ENCODE results near the gene MAB21L3. TPM values are rescaled to one million over a fixed set of nuclear protein-coding genes. Genes with fewer than 3 reads are reported as not detected.
A peak's percentile ranks its signal among the peaks of the same experiment; 100 is the strongest.

MAB21L3 gene
- total RNA-seq, 1 donor from 2014 or later: 0.34 TPM

DNA sequence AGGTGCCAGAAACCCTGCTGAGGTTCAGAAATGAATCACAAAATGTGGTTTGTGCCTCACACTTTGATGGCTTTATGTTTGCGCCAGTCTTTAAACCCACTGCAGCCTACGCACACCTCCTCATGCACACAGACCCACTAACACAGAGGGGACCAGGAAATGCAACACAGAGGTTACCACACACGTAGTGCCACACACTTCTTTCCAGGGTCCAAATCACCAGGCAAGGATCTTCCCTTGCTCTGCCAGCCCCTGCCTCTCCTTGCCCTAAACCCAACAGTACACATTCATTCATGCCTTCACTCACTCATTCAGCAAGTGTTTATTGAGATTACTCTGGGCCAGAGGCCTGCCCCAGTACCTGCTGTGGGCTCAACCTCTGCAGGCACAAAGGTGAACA lies 17.5 kb downstream of the MAB21L3 start:
- Histone ChIP-seq H3K4me2 (ENCODE audit: low read length) (no peak overlapping the region), H3K9me3 (ENCODE audit: insufficient read depth, low read depth, low read length) (no peaks in the 10 kb centered on the region), H2AFZ (ENCODE audit: low read depth, low read length) (no peak overlapping the region), H3K27me3 (ENCODE audit: insufficient read depth, low read length) (peaks cover 53% of the 10 kb centered on the region), H3K27ac (ENCODE audit: low read depth, low read length) (no peak overlapping the region), H3K36me3 (ENCODE audit: insufficient read depth, low read length) (no peaks in the 10 kb centered on the region), H3K4me1 (ENCODE audit: insufficient read depth, low read length) (no peaks in the 10 kb centered on the region), H3K79me2 (ENCODE audit: insufficient read depth, low read length) (no peaks in the 10 kb centered on the region), H3K9ac (ENCODE audit: low read length) (no peak overlapping the region), H3K4me3 (ENCODE audit: insufficient read depth, low read depth, low read length) (no peak overlapping the region), H4K20me1 (ENCODE audit: insufficient read depth, low read length) (no peaks in the 10 kb centered on the region)
- FAIRE-seq (no peak), DNase-seq (ENCODE audit: low read depth) (no peak)
- Mint-ChIP-seq H3K36me3 (ENCODE audit: low read depth, unreplicated experiment) (peaks cover 2% of the 10 kb centered on the region), H3K9me3 (ENCODE audit: unreplicated experiment) (no peaks in the 10 kb centered on the region), H3K4me3 (ENCODE audit: unreplicated experiment) (no peak overlapping the region), H3K27ac (ENCODE audit: unreplicated experiment) (no peak overlapping the region), H3K4me1 (ENCODE audit: low read depth, unreplicated experiment) (peaks cover 2% of the 10 kb centered on the region), H3K27me3 (ENCODE audit: low read depth, unreplicated experiment) (peaks cover 7% of the 10 kb centered on the region)
- TF ChIP-seq, protein P1, sequence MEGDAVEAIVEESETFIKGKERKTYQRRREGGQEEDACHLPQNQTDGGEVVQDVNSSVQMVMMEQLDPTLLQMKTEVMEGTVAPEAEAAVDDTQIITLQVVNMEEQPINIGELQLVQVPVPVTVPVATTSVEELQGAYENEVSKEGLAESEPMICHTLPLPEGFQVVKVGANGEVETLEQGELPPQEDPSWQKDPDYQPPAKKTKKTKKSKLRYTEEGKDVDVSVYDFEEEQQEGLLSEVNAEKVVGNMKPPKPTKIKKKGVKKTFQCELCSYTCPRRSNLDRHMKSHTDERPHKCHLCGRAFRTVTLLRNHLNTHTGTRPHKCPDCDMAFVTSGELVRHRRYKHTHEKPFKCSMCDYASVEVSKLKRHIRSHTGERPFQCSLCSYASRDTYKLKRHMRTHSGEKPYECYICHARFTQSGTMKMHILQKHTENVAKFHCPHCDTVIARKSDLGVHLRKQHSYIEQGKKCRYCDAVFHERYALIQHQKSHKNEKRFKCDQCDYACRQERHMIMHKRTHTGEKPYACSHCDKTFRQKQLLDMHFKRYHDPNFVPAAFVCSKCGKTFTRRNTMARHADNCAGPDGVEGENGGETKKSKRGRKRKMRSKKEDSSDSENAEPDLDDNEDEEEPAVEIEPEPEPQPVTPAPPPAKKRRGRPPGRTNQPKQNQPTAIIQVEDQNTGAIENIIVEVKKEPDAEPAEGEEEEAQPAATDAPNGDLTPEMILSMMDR (IDR thresholded peaks at IDR 0.05; ENCODE audit: insufficient read depth, low read depth, low read length): no peak
- no peak for TF ChIP-seq EZH2 (IDR thresholded peaks at IDR 0.05; ENCODE audit: insufficient read depth, low read length)

DNA sequence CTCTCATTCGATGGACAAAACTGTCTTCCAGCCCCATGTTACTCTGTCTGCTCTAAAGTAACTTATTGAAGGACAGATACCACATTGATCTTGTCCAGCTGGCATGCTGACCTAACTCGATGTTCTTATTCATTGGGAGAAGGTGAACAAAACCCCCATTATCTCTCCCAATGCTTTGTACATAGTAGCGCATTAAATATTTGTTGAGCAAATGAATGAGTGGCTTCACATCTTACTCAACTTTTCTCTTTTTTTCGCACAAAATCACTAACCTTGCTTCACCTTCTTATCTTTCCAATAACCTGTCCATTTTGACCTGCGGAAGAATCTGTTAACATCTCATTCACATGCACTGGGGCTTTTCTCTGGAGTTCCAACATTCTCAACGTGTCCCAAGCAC lies 18.3 kb downstream of the MAB21L3 start:
- Mint-ChIP-seq H3K9me3 (ENCODE audit: unreplicated experiment) (no peaks in the 10 kb centered on the region), H3K4me3 (ENCODE audit: unreplicated experiment) (no peak overlapping the region), H3K27me3 (ENCODE audit: low read depth, unreplicated experiment) (peaks cover 7% of the 10 kb centered on the region), H3K27ac (ENCODE audit: unreplicated experiment) (peak overlapping the region; percentile 48), H3K36me3 (ENCODE audit: low read depth, unreplicated experiment) (peaks cover 2% of the 10 kb centered on the region), H3K4me1 (ENCODE audit: low read depth, unreplicated experiment) (peaks cover 2% of the 10 kb centered on the region)
- Histone ChIP-seq H3K27ac (ENCODE audit: low read depth, low read length) (no peak overlapping the region), H3K27me3 (ENCODE audit: insufficient read depth, low read length) (peaks cover 52% of the 10 kb centered on the region), H3K4me3 (ENCODE audit: insufficient read depth, low read depth, low read length) (no peak overlapping the region), H3K9me3 (ENCODE audit: insufficient read depth, low read depth, low read length) (no peaks in the 10 kb centered on the region), H3K4me1 (ENCODE audit: insufficient read depth, low read length) (no peaks in the 10 kb centered on the region), H4K20me1 (ENCODE audit: insufficient read depth, low read length) (no peaks in the 10 kb centered on the region), H2AFZ (ENCODE audit: low read depth, low read length) (no peak overlapping the region), H3K9ac (ENCODE audit: low read length) (no peak overlapping the region), H3K79me2 (ENCODE audit: insufficient read depth, low read length) (no peaks in the 10 kb centered on the region), H3K4me2 (ENCODE audit: low read length) (no peak overlapping the region), H3K36me3 (ENCODE audit: insufficient read depth, low read length) (no peaks in the 10 kb centered on the region)
- TF ChIP-seq, protein P1 (IDR thresholded peaks at IDR 0.05; ENCODE audit: insufficient read depth, low read depth, low read length): no peak
- TF ChIP-seq EZH2 (IDR thresholded peaks at IDR 0.05; ENCODE audit: insufficient read depth, low read length): no peak
- DNase-seq (ENCODE audit: low read depth) (no peak), FAIRE-seq (no peak)

DNA sequence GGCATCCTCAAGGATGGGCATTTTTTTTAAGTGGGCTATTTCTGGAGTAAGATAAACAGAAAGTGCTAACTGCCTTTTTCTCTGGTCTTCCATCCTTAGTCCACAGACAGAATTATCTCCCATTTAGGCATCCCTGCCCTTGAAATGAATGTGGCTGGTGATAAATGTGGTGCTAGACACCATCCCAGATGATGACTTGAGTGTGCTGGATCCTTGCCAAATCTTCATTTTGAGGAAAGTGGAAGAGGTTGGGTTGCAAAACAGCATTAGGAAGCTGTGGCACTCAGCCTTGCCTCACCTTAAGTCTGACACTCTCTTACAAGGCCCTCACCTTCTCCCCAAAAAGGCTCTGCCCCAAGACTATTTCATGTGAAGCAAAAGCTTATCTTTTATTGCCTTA lies 19.2 kb downstream of the MAB21L3 start:
- H3K4me3 ChIP-seq (ENCODE audit: insufficient read depth, low read depth, low read length): no peak overlapping the region
- Mint-ChIP-seq H3K9me3 (ENCODE audit: unreplicated experiment) (no peaks in the 10 kb centered on the region), H3K36me3 (ENCODE audit: low read depth, unreplicated experiment) (peaks cover 2% of the 10 kb centered on the region), H3K27me3 (ENCODE audit: low read depth, unreplicated experiment) (peaks cover 7% of the 10 kb centered on the region), H3K4me1 (ENCODE audit: low read depth, unreplicated experiment) (peaks cover 2% of the 10 kb centered on the region), H3K27ac (ENCODE audit: unreplicated experiment) (no peak overlapping the region), H3K4me3 (ENCODE audit: unreplicated experiment) (no peak overlapping the region)
- no peaks in the 10 kb centered on the region for H4K20me1 ChIP-seq (ENCODE audit: insufficient read depth, low read length)
- H2AFZ ChIP-seq (ENCODE audit: low read depth, low read length): no peak overlapping the region
- H3K4me2 ChIP-seq (ENCODE audit: low read length): no peak overlapping the region
- peaks cover 52% of the 10 kb centered on the region for H3K27me3 ChIP-seq (ENCODE audit: insufficient read depth, low read length)
- no peak overlapping the region for H3K27ac ChIP-seq (ENCODE audit: low read depth, low read length)
- no peaks in the 10 kb centered on the region for H3K9me3 ChIP-seq (ENCODE audit: insufficient read depth, low read depth, low read length)
- no peak for TF ChIP-seq EZH2 (IDR thresholded peaks at IDR 0.05; ENCODE audit: insufficient read depth, low read length)
- TF ChIP-seq, protein P1 (IDR thresholded peaks at IDR 0.05; ENCODE audit: insufficient read depth, low read depth, low read length): no peak
- H3K79me2 ChIP-seq (ENCODE audit: insufficient read depth, low read length): no peaks in the 10 kb centered on the region
- no peaks in the 10 kb centered on the region for H3K4me1 ChIP-seq (ENCODE audit: insufficient read depth, low read length)
- H3K36me3 ChIP-seq (ENCODE audit: insufficient read depth, low read length): no peaks in the 10 kb centered on the region
- DNase-seq (ENCODE audit: low read depth) (no peak), FAIRE-seq (no peak)
- H3K9ac ChIP-seq (ENCODE audit: low read length): no peak overlapping the region
